GM19452 (cell line): ENCODE data around the gene RELL1.
"Not testable (repeated sequence)": the region's sequence is repeated elsewhere in the genome, so short reads cannot be mapped to it uniquely, and the experiment has no call there.

Experiments
- ATAC-seq: cut with Tn5 transposase; IDR thresholded peaks from one replicate; pipeline ENCODE4 v1.9.1; 2021; ENCODE audit not compliant: unreplicated experiment

Gene RELL1

GRCh38 chr4:37693450-37694190, 7.4 kb upstream of the RELL1 start:
- no peak for ATAC-seq

- no peak for ATAC-seq
Observed at GRCh38 chr4:37693030-37693429, 6.9 kb upstream of the RELL1 start.

DNA sequence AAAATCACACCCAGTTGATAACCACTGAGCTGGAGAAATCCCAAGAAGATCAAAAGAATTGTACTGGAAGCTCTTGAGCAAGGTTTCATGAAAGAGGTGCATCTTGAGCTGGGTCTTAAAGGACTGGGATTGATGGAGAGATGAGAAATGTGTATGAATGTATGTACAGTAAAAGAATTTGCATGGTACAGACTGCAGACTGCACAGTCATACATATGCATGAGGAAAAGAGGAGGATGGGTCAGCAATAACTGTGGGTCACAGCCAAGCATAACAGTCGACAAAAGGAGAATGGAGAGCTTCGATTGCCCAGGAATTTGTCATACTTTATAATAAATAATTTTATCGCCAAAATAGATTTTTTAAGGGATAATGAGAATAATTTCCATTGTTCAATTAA, 4.8 kb upstream of the RELL1 start:
- no peak for ATAC-seq

- ATAC-seq, result no peak
Observed at GRCh38 chr4:37689353-37690095, 3.3 kb upstream of the RELL1 start.

DNA sequence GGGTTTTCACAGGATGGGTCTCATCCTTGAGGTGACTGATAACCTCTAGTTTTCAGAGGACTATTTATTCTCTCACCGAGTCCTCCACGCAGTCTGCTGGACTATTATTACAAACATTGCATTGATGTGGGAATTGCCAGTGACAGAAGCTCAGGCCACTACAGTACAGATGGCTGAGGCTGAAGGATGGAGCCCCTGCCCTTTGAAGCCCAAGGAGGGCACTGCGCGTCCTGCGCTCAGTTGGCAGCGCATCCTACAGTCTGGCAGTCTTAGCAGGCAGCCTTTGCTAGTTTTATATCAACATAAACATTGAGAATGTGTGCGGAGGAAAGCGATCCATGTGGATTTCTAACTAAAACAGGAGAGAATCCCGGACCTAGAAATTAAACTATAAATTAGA, 1.5 kb upstream of the RELL1 start:
- no peak for ATAC-seq

DNA sequence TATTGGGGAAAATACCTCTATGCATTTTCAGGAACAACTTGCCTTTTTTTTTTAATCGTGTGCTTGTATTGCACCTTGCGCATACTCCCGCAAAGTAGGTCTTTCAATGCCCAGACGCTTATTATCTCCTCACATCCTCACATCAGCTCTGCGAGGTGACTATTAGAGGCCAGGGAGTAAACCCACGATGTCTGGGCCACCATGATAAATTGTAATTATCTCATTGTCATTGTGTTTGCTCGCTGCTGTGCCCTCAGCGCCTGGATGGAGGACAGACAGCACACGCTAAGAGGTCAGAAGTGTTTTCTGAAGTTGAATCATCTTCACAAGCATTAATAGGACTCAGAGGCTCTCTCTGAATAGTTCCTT, 1.0 kb upstream of the RELL1 start:
- no peak for ATAC-seq

DNA sequence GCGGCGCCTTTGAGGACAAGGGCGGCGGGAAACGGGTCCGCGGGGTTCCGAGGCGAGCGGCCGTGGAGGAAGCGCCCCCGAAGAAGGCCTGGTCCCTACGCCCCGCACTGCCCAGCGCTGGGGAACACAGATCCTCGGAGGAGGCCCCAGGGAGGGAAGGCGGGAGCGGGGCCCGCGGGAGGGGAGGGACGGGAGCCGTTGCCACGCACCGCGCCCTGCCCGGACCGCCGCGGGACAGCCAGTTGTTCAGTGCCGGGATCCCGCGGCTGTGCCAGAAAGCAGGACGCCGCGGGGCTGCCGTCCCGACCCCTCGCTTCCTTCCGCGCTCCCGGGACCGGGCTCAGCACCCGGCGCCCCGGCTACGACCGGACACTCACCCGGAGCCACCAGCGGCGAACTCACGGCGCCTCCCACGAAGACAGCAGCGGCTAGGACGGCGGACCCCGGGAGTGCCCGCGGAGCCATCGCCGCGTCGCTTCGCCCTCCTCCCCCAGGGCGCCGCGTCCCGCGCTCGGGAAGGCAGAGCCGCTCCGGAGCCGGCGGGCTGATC, 278 bp downstream of the RELL1 start:
- peak; percentile 17 for ATAC-seq

DNA sequence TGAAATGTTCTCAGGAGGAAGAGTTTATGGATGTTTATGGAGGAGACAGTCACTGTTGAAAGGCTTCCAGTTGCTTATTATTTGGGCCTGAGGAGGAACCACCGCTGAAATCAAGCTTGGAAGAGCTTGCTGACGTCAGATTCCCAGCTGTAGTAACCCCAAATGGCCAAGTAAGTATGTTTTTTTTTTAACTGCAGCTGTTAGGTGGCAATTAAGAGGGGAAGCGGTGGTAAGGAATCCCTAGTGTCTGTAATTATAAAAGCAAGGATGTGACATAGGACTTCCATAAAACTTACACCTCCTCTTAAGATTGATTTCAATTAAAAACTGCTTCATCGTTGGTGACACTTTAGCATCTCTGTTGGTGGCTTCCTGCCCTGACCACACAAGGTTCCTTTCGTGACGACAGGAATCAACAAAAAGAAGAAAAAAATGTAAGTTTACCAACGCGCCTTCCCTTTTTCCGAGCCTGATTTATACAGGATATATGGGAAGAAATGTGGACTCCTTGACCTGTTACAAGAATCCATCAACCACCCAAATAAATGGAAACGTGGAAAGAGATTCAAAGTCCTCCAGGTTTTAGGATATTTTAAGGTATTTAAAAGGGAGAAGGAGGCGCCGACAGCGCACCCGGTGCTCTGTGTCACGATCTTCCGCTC, 884 bp downstream of the RELL1 start:
- no peak for ATAC-seq

DNA sequence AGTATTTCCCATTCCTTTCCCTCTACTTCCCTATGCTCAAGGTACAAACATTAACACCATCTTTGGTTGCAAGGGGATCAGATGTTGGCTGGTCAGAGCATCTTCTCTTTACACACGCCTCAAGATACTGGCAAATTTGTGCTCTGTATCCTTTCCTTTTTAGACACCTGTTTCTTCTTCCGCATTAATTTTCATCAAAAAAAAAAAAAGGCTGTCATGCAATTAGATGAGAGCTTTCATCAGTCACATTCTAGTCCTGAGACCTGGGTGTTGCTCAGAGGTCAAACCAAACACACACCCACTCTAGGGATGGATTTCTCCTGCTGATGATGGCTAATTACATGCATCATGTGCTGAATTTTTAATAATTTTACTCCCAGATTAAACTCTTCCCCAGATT, 2.0 kb downstream of the RELL1 start:
- no peak for ATAC-seq

DNA sequence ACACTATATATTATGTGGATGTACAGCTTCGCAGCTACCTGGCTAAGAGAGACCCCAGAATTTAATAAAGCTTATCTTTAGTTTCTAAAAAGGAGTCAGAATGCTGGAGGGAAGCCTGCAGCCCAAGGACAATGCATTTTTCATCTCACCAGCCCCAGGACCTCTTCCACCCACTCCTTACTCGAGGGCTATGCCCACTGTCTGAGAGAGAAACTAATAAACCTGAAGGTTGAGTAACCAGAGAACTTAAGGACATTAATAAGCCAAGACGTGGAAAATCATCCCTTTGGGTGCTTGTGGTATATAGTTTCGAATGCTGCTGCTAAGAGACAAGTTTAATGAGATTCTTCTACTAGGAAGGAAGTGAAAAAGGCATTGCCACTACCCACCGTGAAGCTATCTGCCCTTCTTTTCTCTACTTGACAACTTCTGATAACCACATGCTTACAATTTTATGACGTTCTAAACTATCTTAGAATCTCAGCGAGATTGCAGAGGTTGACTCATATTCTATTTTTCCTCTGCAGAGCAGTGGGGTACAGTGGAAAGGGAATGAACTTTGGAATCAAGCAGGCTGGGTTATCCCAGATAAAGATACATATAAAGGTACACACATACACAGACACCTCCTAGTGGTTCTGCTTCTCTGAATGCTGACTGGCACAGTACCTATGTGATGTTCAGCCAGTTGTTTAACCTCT, 3.3 kb downstream of the RELL1 start:
- ATAC-seq, result peak; percentile 25

GRCh38 chr4:37680089-37680488, 6.1 kb downstream of the RELL1 start:
- ATAC-seq, result no peak

GRCh38 chr4:37679301-37679700, 6.9 kb downstream of the RELL1 start:
- ATAC-seq, result no peak

DNA sequence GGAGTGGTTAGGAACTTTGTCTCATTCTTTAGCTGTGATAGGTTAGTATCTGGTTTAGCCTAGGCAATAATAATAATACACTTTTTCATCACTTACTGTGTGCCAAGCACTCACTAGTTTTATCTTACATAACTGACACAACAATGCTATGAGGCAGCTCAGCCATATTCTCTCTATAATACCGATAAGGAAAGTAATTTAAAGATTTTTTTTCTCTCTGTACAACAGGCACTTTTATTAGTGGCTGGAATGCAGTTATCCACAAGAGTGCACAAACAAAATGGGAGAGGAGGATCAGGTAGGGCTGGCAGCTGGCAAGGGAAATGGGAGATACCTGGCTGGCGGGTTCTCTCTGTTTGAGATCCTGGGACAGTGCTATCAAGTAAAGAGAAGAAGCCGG, 7.6 kb downstream of the RELL1 start:
- ATAC-seq, result no peak

- ATAC-seq, result peak; percentile 92
Observed at GRCh38 chr4:37675587-37676290, 10.4 kb downstream of the RELL1 start.

DNA sequence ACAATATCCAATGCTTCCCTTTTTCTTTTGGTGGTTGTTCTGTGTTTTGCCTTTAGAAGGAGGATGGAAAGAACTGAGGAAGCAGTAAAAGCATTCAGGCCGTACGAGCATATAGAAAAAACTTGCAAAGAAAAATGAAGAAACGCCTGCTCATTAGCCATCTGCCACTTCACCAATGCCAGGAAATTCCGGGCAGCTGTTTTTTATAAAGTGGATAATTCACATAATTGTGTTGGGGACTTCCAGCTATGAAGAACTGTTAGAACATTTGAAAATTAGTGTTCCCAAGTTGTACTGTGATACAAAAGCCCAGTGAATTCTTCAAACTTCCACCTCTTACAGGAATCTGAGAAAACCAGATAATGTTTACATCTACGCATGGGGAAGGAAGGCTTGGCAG, 11.7 kb downstream of the RELL1 start:
- no peak for ATAC-seq

- ATAC-seq, result no peak
Observed at GRCh38 chr4:37673538-37674192, 12.5 kb downstream of the RELL1 start.

GRCh38 chr4:37671072-37671471, 15.1 kb downstream of the RELL1 start:
- ATAC-seq, result no peak

DNA sequence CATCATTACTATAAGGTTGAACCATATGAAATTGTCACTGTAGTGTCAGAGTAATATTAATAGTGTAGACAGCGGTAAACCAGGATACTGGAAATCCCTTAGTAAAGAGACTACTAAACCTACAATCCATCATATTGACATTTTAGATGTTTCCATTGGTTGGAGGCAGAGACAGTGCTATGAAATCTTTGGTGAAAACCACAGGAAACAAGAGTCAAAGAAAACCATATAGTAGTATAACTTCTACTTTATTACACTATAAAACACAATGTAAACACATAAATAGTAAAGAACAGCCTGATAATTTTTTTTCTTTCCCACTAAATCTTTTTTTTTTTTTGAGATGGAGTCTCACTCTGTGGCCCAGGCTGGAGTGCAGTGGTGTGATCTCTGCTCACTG, 15.9 kb downstream of the RELL1 start:
- ATAC-seq, result no peak

- not testable (repeated sequence) for ATAC-seq
Observed at GRCh38 chr4:37669124-37669523, 17.1 kb downstream of the RELL1 start.
